OCI-M2 (cell line): ENCODE results near the gene OR13H1.
"Not testable (repeated sequence)": the region's sequence is repeated elsewhere in the genome, so short reads cannot be mapped to it uniquely, and the experiment has no call there.

Source experiments
- DNase-seq: peaks from one replicate; lab custom pipeline; 2025; ENCODE audit not compliant: unreplicated experiment; lab: John Stamatoyannopoulos, UW

Gene OR13H1

DNA sequence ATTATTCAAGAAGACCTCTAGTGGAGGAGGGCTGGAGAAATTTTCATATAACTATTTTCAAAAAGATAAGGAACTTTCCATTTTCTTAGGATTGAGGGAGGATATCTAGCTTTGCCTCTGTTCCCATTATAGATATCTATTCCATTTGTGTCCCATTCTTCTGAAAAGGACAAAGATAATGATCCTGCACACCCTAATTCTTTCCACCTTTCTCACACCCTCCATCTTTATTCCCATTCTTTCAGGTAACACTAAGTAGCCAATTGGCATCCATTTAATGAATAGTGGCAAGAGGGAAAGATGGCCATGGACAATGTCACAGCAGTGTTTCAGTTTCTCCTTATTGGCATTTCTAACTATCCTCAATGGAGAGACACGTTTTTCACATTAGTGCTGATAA, at the start of gene OR13H1:
Gene OR13H1 (plus strand): TSS at position 301 of the 400 bp plus-strand sequence. CDS start 0 bp downstream, at position 301.
- DNase-seq, result no peak

DNA sequence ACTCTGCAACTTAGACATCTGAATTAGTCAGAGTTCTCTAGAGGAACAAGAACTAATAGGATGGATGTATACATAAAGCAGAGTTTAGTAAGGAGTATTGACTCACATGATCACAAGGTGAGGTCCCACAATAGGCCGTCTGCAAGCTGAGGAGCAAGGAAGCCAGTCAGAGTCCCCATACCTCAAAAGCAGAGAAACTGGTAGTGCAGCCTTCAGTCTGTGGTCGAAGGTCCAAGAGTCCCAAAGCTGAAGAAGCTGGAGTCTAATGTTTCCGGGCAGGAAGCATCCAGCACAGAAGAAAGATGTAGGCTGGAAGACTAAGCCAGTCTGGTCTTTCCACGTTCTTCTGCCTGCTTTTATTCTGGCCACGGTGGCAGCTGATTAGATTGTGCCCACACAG, 42.3 kb upstream of the OR13H1 start:
- DNase-seq, result not testable (repeated sequence)

- DNase-seq, result no peak
Observed at GRCh38 chrX:131513159-131513914, 30.5 kb upstream of the OR13H1 start.

GRCh38 chrX:131521824-131522223, 22.1 kb upstream of the OR13H1 start:
- DNase-seq, result no peak

GRCh38 chrX:131544218-131544617, 344 bp downstream of the OR13H1 start:
- no peak for DNase-seq

DNA sequence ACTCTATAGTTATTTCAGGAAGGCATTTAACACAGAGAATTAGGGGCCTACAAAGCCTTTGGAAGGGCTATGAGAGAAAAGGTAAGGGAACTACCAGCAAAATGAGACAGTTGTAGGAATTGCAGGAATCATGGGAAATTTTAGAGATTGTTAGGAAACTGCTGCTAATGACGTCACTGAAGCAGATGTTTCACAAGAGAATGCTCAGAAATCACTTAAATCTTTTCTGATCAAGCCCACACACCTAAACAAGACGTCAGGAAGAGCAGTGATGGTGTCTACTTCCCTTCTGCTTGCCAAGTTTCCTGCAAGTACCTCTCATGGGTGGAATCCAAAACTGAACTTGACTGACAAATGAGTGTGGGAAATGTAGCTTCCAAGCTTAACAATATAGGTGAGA, 5.1 kb downstream of the OR13H1 start:
- DNase-seq, result no peak

- DNase-seq, result not testable (repeated sequence)
Observed at GRCh38 chrX:131552453-131552852, 8.6 kb downstream of the OR13H1 start.

DNA sequence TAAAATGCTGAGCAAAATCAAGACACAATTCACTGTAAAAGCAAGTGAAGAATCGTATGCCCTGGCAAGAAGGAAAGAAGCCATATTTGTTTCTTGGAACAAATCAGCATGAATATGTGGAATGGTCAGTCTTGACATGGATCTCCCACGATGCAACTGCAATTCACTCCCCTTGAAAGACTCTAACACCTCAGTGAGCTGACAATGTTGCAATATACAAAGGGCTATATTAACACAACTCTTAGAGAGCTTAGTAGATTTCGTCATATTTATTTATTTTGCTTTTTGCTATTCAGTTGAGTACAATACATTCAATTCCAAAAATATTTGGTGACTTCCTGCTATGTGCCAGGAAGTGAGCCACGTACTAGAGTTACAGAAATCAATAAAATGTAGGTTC, 14.7 kb downstream of the OR13H1 start:
- no peak for DNase-seq

- DNase-seq, result no peak
Observed at GRCh38 chrX:131564553-131565229, 20.8 kb downstream of the OR13H1 start.

DNA sequence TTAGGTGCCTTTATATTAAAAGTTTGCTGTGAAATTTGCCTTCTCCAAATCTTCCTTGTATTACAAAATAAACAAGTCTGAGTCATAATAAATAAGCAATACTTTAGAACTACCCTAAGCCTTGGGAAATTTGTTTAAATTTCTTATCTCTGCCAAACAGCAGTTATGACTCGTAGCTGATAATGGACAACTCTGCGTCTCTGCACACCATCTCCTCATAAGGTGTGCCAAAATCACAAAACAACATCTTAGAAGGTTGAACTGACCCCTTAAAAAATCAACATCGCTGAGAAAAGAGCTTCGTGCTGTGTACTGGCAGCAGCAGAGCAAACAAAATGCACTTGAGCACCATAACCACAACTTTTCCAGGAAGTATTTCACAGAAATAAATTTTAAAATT, 22.0 kb downstream of the OR13H1 start:
- DNase-seq, result no peak

- DNase-seq, result no peak
Observed at GRCh38 chrX:131571348-131571747, 27.5 kb downstream of the OR13H1 start.

DNA sequence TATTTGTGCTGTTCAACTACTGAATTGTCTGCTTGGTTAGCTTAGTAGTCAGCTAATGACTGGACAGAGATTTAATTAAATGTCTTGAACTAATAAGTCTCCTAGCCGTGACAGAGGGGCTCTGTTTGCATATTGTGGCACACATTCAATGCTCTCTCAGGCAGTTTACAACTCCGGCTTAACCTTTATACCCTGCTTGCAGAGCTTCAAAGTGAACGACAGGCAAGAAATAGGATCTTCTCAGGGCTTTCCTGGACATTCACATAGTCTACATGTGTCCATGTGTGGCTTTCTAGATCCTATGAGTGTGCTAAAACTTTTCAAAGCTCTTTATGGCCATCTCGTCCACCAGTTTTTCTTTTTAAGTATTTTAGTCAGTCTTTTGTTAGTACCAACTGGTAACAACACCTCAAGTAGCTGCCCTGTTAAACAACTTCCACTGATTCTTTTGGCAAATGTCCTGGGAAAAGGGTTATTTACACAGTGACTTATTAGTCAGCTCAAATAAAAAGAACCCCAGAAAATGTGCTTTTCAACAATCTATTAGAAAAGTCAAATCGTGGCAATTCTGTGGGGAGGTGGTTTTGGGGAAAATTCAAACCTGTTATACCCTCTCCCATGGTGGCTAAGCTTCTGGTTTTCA, 28.6 kb downstream of the OR13H1 start:
- DNase-seq, result no peak

- DNase-seq, result no peak
Observed at GRCh38 chrX:131577413-131577812, 33.5 kb downstream of the OR13H1 start.

GRCh38 chrX:131577999-131578734, 34.3 kb downstream of the OR13H1 start:
- no peak for DNase-seq

DNA sequence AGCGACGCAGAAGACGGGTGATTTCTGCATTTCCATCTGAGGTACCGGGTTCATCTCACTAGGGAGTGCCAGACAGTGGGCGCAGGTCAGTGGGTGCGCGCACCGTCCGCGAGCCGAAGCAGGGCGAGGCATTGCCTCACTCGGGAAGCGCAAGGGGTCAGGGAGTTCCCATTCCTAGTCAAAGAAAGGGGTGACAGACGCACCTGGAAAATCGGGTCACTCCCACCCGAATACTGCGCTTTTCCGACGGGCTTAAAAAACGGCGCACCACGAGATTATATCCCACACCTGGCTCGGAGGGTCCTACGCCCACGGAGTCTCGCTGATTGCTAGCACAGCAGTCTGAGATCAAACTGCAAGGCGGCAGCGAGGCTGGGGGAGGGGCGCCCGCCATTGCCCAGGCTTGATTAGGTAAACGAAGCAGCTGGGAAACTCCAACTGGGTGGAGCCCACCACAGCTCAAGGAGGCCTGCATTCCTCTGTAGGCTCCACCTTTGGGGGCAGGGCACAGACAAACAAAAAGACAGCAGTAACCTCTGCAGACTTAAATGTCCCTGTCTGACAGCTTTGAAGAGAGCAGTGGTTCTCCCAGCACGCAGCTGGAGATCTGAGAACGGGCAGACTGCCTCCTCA, 35.0 kb downstream of the OR13H1 start:
- DNase-seq, result not testable (repeated sequence)

- DNase-seq, result no peak
Observed at GRCh38 chrX:131588995-131589394, 45.1 kb downstream of the OR13H1 start.
